Activated CD8-positive, alpha-beta T cell treated with anti-CD3 and anti-CD28 coated beads for 36 hours (primary cell): ENCODE data around the gene SLC37A3. TPM values are rescaled to one million over a fixed set of nuclear protein-coding genes. Genes with fewer than 3 reads are reported as not detected.
"Not testable (repeated sequence)": the region's sequence is repeated elsewhere in the genome, so short reads cannot be mapped to it uniquely, and the experiment has no call there.

Experiments used
- ATAC-seq: fragments of 200-7000 bp; cut with Tn5 transposase; one replicate; pipeline ENCODE4 v1.10.0; 2021; ENCODE audit warnings: mild to moderate bottlenecking, moderate library complexity
- CTCF ChIA-PET: fragments of 350-600 bp; sonication (Branson Sonifier 250); formaldehyde crosslinking; loops from one replicate; lab custom pipeline; 2021; ENCODE audit warnings: antibody characterized with exemption; lab: Charles Lee
- POLR2A ChIA-PET: fragments of 350-600 bp; sonication (Branson Sonifier 250); formaldehyde crosslinking; loops from one replicate; lab custom pipeline; 2021; ENCODE audit warnings: antibody characterized with exemption; lab: Charles Lee
- DNase-seq: peaks from one replicate; pipeline ENCODE4 v3.0.0-alpha.2; 2020
- H3K27ac Mint-ChIP-seq: one replicate; pipeline ENCODE4 v1.8.0; 2021; ENCODE audit warnings: mild to moderate bottlenecking, mixed read lengths
- H3K27me3 Mint-ChIP-seq: one replicate; pipeline ENCODE4 v1.8.0; 2021; ENCODE audit warnings: mixed read lengths
- H3K36me3 Mint-ChIP-seq: one replicate; pipeline ENCODE4 v1.8.0; 2021; ENCODE audit warnings: low read depth, mixed read lengths
- H3K4me1 Mint-ChIP-seq: one replicate; pipeline ENCODE4 v1.8.0; 2021; ENCODE audit warnings: low read depth, mixed read lengths
- H3K4me3 Mint-ChIP-seq: one replicate; pipeline ENCODE4 v1.8.0; 2021; ENCODE audit warnings: mild to moderate bottlenecking, moderate library complexity, mixed read lengths
- H3K9me3 Mint-ChIP-seq: one replicate; pipeline ENCODE4 v1.8.0; 2021; ENCODE audit warnings: mixed read lengths
- CTCF ChIP-seq: fragments of 200-600 bp; IDR thresholded peaks from one replicate; pipeline ENCODE4 v1.8.0; 2022; ENCODE audit warnings: antibody characterized with exemption, mild to moderate bottlenecking
- intact Hi-C: fragments of 100-400 bp; cut with micrococcal nuclease; formaldehyde crosslinking; loops from one replicate; pipeline ENCODE4 v1.10.0; 2022
- total RNA-seq, 2 experiments: library from RNA; stranded (reverse); gene quantifications; one replicate each; pipeline ENCODE4 v1.2.3, GENCODE V29; 2021

SLC37A3 gene
- total RNA-seq, 2 experiments from 2014 or later: 30.7 to 33.6 TPM

- ATAC-seq (no peak), DNase-seq (no peak)
- no peaks in the 10 kb centered on the region for H3K4me1 Mint-ChIP-seq
- no peaks in the 10 kb centered on the region for H3K27me3 Mint-ChIP-seq
- no peak overlapping the region for H3K27ac Mint-ChIP-seq
- TF ChIP-seq CTCF: no peak
- no peak overlapping the region for H3K4me3 Mint-ChIP-seq
- ChIA-PET POLR2A (interaction anchor here (0.6 kb wide), 1 partner anchor 27 kb away, joined by 5 read pairs; no protein-coding TSS in a partner anchor), CTCF (no interaction called here)
- intact Hi-C loops: no loop called here
- no peaks in the 10 kb centered on the region for H3K9me3 Mint-ChIP-seq
- H3K36me3 Mint-ChIP-seq: peaks cover 5% of the 10 kb centered on the region
Observed at GRCh38 chr7:140425718-140426117, 27.4 kb upstream of the SLC37A3 start.

- DNase-seq: no peak
- no peak for TF ChIP-seq CTCF
- ATAC-seq: no peak
- H3K9me3 Mint-ChIP-seq: no peaks in the 10 kb centered on the region
- H3K4me3 Mint-ChIP-seq: no peak overlapping the region
- H3K4me1 Mint-ChIP-seq: peaks cover 2% of the 10 kb centered on the region
- ChIA-PET CTCF (interaction anchor here (0.6 kb wide), 1 partner anchor 121 kb away, joined by 3 read pairs; no protein-coding TSS in a partner anchor), POLR2A (no interaction called here)
- intact Hi-C loops: no loop called here
- H3K27me3 Mint-ChIP-seq: no peaks in the 10 kb centered on the region
- H3K27ac Mint-ChIP-seq: no peak overlapping the region
- H3K36me3 Mint-ChIP-seq: peaks cover 5% of the 10 kb centered on the region
Observed at GRCh38 chr7:140423501-140423900, 25.2 kb upstream of the SLC37A3 start.

GRCh38 chr7:140421521-140421920 lies 23.2 kb upstream of the SLC37A3 start:
- Mint-ChIP-seq H3K4me3 (no peak overlapping the region), H3K4me1 (peaks cover 6% of the 10 kb centered on the region), H3K9me3 (no peaks in the 10 kb centered on the region), H3K36me3 (peaks cover 5% of the 10 kb centered on the region), H3K27me3 (no peaks in the 10 kb centered on the region), H3K27ac (no peak overlapping the region)
- TF ChIP-seq CTCF: no peak
- ATAC-seq: no peak
- POLR2A ChIA-PET: no interaction called here
- intact Hi-C loops: no loop called here
- CTCF ChIA-PET: no interaction called here
- no peak for DNase-seq

- Mint-ChIP-seq H3K27ac (no peak overlapping the region), H3K9me3 (no peaks in the 10 kb centered on the region), H3K27me3 (no peaks in the 10 kb centered on the region), H3K4me3 (no peak overlapping the region), H3K36me3 (peaks cover 4% of the 10 kb centered on the region), H3K4me1 (peaks cover 10% of the 10 kb centered on the region)
- intact Hi-C loops: no loop called here
- DNase-seq: no peak
- ChIA-PET CTCF (interaction anchor here (2.3 kb wide), 1 partner anchor 25 kb away, joined by 5 read pairs; no protein-coding TSS in a partner anchor), POLR2A (interaction anchor here (0.6 to 1.1 kb wide), 2 partner anchors 21 to 43 kb away, joined by 3 to 5 read pairs; no protein-coding TSS in a partner anchor)
- TF ChIP-seq CTCF: no peak
- no peak for ATAC-seq
Observed at GRCh38 chr7:140418653-140419052, 20.3 kb upstream of the SLC37A3 start.

- ChIA-PET POLR2A (interaction anchor here (0.6 to 1.1 kb wide), 3 partner anchors 22 to 240 kb away, joined by 3 to 5 read pairs (median 3); no protein-coding TSS in a partner anchor), CTCF (interaction anchor here (1.5 to 2.3 kb wide), 2 partner anchors 26 to 42 kb away, joined by 3 to 5 read pairs; no protein-coding TSS in a partner anchor)
- H3K27me3 Mint-ChIP-seq, H3K36me3 Mint-ChIP-seq, H3K27ac Mint-ChIP-seq, ATAC-seq, intact Hi-C loops, H3K9me3 Mint-ChIP-seq, DNase-seq, H3K4me1 Mint-ChIP-seq, H3K4me3 Mint-ChIP-seq: not testable (repeated sequence)
Observed at GRCh38 chr7:140418156-140418472, 19.8 kb upstream of the SLC37A3 start.
